ENCODE measurements around the gene CLSTN1. TPM values are rescaled to one million over a fixed set of nuclear protein-coding genes. Genes with fewer than 3 reads are reported as not detected.

The CLSTN1 gene
- polyA plus RNA-seq, 3 donors, result 5.2 to 25.2 (median 5.3) TPM

DNA sequence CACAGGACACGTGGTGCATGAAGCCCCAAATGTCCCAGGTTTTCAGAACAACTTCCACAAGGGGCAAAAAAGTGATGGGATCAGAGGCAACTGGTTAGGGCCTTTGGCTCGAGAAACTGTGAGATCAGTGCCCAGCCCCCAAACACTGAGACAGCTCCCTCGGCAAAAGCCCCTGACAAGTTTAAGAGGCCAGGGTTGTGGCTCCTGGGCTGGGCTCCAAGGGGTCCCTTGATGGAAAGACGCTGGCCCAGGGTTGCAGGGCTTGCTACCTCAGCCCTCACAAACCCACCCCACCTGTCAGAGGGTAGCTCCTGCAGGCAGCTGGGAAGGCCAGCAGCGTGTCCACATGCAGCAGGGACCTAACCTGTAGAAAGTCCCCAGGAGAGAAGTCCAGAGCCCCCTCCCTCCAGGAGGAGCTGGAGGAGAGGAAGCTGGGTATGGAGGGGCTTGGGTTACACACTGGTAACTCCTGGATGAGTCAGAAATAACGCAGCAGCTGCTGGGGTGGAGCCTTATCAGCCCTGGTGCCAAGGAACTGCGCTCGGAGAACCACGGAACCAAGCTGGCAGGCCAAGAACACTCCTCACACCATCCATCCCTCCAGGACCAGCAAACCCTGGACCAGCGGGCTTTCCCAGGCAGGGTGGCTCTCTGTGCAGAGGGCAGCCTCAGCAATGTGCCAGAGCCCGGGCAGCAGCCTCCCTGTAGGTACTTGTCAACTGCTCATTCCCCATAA is 48.8 kb upstream of the CLSTN1 start:
- TF ChIP-seq, protein P1, sequence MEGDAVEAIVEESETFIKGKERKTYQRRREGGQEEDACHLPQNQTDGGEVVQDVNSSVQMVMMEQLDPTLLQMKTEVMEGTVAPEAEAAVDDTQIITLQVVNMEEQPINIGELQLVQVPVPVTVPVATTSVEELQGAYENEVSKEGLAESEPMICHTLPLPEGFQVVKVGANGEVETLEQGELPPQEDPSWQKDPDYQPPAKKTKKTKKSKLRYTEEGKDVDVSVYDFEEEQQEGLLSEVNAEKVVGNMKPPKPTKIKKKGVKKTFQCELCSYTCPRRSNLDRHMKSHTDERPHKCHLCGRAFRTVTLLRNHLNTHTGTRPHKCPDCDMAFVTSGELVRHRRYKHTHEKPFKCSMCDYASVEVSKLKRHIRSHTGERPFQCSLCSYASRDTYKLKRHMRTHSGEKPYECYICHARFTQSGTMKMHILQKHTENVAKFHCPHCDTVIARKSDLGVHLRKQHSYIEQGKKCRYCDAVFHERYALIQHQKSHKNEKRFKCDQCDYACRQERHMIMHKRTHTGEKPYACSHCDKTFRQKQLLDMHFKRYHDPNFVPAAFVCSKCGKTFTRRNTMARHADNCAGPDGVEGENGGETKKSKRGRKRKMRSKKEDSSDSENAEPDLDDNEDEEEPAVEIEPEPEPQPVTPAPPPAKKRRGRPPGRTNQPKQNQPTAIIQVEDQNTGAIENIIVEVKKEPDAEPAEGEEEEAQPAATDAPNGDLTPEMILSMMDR (IDR thresholded peaks at IDR 0.05), result no peak
- H3K9ac ChIP-seq (ENCODE audit: insufficient read depth, low read length, poor library complexity, severe bottlenecking), result no peak overlapping the region

DNA sequence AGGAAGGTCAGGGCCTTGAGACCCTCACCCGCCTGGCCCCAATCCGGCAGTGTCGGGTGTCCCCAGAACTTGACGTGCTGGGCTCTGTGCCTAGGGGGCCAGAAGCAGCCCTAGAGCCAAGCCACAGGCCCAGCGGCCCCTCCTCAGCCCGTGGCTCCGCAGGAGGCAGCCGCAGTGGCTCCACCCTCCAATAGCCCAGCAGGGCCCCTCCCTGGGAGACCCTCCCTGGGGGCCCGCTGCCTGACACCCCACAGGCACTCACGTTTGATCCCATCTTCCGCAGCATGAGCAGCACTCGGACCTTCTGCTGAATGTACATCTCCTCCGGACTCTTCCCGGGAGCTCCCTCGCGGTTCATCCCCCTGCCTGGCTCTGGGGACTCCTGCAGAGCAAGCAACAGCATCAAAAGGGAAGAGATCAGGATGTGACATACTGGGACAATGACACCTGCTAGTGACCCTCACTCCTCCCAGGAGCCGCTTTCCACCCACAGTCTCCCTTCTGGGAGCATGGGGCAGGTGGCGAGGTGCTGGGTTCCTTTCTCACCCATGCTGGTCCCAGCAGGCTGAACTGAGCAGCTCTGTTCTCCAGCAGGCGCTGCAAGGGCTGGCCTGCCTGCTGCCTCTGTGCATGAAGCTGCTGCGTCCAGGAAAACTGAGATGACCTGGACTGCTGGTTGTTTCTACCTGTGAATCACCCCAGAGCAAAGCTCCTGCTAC is 48.1 kb upstream of the CLSTN1 start:
- Histone ChIP-seq H3K27ac (ENCODE audit: low read depth in 1 of 2, low read length in 2 of 2) (no peak overlapping the region), H4K20me1 (ENCODE audit: insufficient read depth, low read length) (peaks cover 9% of the 10 kb centered on the region), H3K9ac (ENCODE audit: insufficient read depth, low read length, poor library complexity, severe bottlenecking) (no peak overlapping the region), H3K36me3 (replicated peaks in 1 of 2; ENCODE audit: control insufficient read depth in 1 of 2, insufficient read depth in 2 of 2, low read length in 2 of 2) (peaks cover 36 to 50% of the 10 kb centered on the region in 2 donors), H3K9me3 (replicated peaks in 1 of 2; ENCODE audit: control insufficient read depth in 1 of 2, insufficient read depth in 1 of 2, low read length in 2 of 2) (no peaks in the 10 kb centered on the region), H3K79me2 (ENCODE audit: insufficient read depth, low read length) (no peaks in the 10 kb centered on the region), H3K4me3 (replicated peaks in 1 of 3; ENCODE audit: low read depth in 2 of 3, low read length in 3 of 3) (no peak overlapping the region), H3K4me2 (replicated peaks; ENCODE audit: extremely low read depth, low read length, poor library complexity, severe bottlenecking) (no peak overlapping the region), H3K4me1 (ENCODE audit: control insufficient read depth in 1 of 2, insufficient read depth in 2 of 2, low read length in 2 of 2) (peaks cover 5 to 6% of the 10 kb centered on the region in 2 donors), H3K27me3 (ENCODE audit: control insufficient read depth in 2 of 2, insufficient read depth in 2 of 2, low read length in 2 of 2) (no peaks in the 10 kb centered on the region), H2AFZ (ENCODE audit: insufficient read depth, low read depth, low read length, poor library complexity, severe bottlenecking) (no peak overlapping the region)
- intact Hi-C loops (cut with micrococcal nuclease), result loop anchor here in 1 of 2 donors (10.0 kb wide), 1 partner anchor 163 kb away; the partner anchor contains the start of gene UBE4B
- H3K27me3 Mint-ChIP-seq (ENCODE audit: low read depth in 3 of 3), result peaks cover 0 to 4% (median 0%) of the 10 kb centered on the region in 3 donors
- WGBS (ENCODE audit: insufficient coverage), result 98% methylated on average over 20 of the region's 20 CpGs
- no peak for DNase-seq
- no peak overlapping the region for H3K4me3 Mint-ChIP-seq
- peaks cover 6% of the 10 kb centered on the region for H3K4me1 Mint-ChIP-seq
- peaks cover 31 to 63% of the 10 kb centered on the region in 2 donors for H3K36me3 Mint-ChIP-seq
- TF ChIP-seq, protein P1 (IDR thresholded peaks at IDR 0.05), result no peak
- H3K27ac Mint-ChIP-seq, result no peak overlapping the region
- no peaks in the 10 kb centered on the region for H3K9me3 Mint-ChIP-seq

More for the DNA sequence above, 48.8 kb upstream of the CLSTN1 start:
- Histone ChIP-seq H3K27me3 (ENCODE audit: control insufficient read depth in 2 of 2, insufficient read depth in 2 of 2, low read length in 2 of 2) (no peaks in the 10 kb centered on the region), H3K9me3 (replicated peaks in 1 of 2; ENCODE audit: control insufficient read depth in 1 of 2, insufficient read depth in 1 of 2, low read length in 2 of 2) (no peaks in the 10 kb centered on the region), H3K79me2 (ENCODE audit: insufficient read depth, low read length) (no peaks in the 10 kb centered on the region), H3K36me3 (replicated peaks in 1 of 2; ENCODE audit: control insufficient read depth in 1 of 2, insufficient read depth in 2 of 2, low read length in 2 of 2) (peaks cover 37 to 52% of the 10 kb centered on the region in 2 donors), H2AFZ (ENCODE audit: insufficient read depth, low read depth, low read length, poor library complexity, severe bottlenecking) (no peak overlapping the region), H3K4me1 (ENCODE audit: control insufficient read depth in 1 of 2, insufficient read depth in 2 of 2, low read length in 2 of 2) (peaks cover 5 to 6% of the 10 kb centered on the region in 2 donors), H3K4me2 (replicated peaks; ENCODE audit: extremely low read depth, low read length, poor library complexity, severe bottlenecking) (no peak overlapping the region), H4K20me1 (ENCODE audit: insufficient read depth, low read length) (peaks cover 2% of the 10 kb centered on the region), H3K4me3 (replicated peaks in 1 of 3; ENCODE audit: low read depth in 2 of 3, low read length in 3 of 3) (no peak overlapping the region), H3K27ac (ENCODE audit: low read depth in 1 of 2, low read length in 2 of 2) (no peak overlapping the region)
- DNase-seq, result no peak
- 100% methylated on average over 7 of the region's 11 CpGs for WGBS (ENCODE audit: insufficient coverage)
- H3K27me3 Mint-ChIP-seq (ENCODE audit: low read depth in 3 of 3), result peaks cover 0 to 4% (median 0%) of the 10 kb centered on the region in 3 donors
- intact Hi-C loops (cut with micrococcal nuclease), result loop anchor here in 1 of 2 donors (10.0 kb wide), 1 partner anchor 162 kb away; the partner anchor contains the start of gene UBE4B
- no peak overlapping the region for H3K4me3 Mint-ChIP-seq
- H3K9me3 Mint-ChIP-seq, result no peaks in the 10 kb centered on the region
- peaks cover 7% of the 10 kb centered on the region for H3K4me1 Mint-ChIP-seq
- peaks cover 30 to 61% of the 10 kb centered on the region in 2 donors for H3K36me3 Mint-ChIP-seq
- peak overlapping the region in 1 of 7 donors; percentile 42 for H3K27ac Mint-ChIP-seq

Data from CD14-positive monocyte (primary cell).